H1 (cell line): ENCODE data around the gene MACROD2. TPM values are rescaled to one million over a fixed set of nuclear protein-coding genes. Genes with fewer than 3 reads are reported as not detected.
"Not testable (repeated sequence)": the region's sequence is repeated elsewhere in the genome, so short reads cannot be mapped to it uniquely, and the experiment has no call there.

ENCODE experiments used
- CTCF ChIA-PET: fragments of 300-600 bp; sonication (Branson Sonifier 250); formaldehyde crosslinking; loops from one replicate; lab custom pipeline; 2021; ENCODE audit not compliant: partially characterized antibody; lab: Charles Lee
- POLR2A ChIA-PET: fragments of 300-600 bp; sonication (Branson Sonifier 250); formaldehyde crosslinking; loops from one replicate; lab custom pipeline; 2021; ENCODE audit warnings: inconsistent platforms; ENCODE audit not compliant: partially characterized antibody; lab: Charles Lee
- DNase-seq, 2 experiments: peaks; one replicate each; pipeline versions ENCODE4 v3.0.0 to v3.0.0-alpha.2; 2010 to 2022; ENCODE audit warnings: low spot score in 2 of 2, low read depth in 1 of 2, mixed read lengths in 1 of 2
- FAIRE-seq: peaks from 2 replicates; lab custom pipeline; 2011; peaks lifted over from hg19 to GRCh38; lab: Jason Lieb, UNC
- H2AFZ ChIP-seq: 2 replicates; pipeline ENCODE4 v1.8.1; 2012; ENCODE audit warnings: low read length, inconsistent platforms
- H2AK5ac ChIP-seq: 2 replicates; pipeline ENCODE4 v1.6.1; 2013; ENCODE audit warnings: low read depth, low read length
- H2BK120ac ChIP-seq: replicated peaks from 2 replicates; pipeline ENCODE3; 2013; ENCODE audit warnings: low read depth, low read length, inconsistent platforms
- H2BK12ac ChIP-seq: 2 replicates; pipeline ENCODE4 v1.6.1; 2013; ENCODE audit warnings: low read depth, low read length
- H2BK15ac ChIP-seq: 2 replicates; pipeline ENCODE4 v1.6.1; 2013; ENCODE audit warnings: low read length
- H2BK20ac ChIP-seq: 2 replicates; pipeline ENCODE4 v1.6.1; 2013; ENCODE audit warnings: low read length
- H2BK5ac ChIP-seq: 2 replicates; pipeline ENCODE4 v1.6.1; 2013; ENCODE audit warnings: low read depth, low read length
- H3K14ac ChIP-seq: 2 replicates; pipeline ENCODE4 v1.6.1; 2013; ENCODE audit warnings: inconsistent platforms; ENCODE audit not compliant: insufficient read length
- H3K18ac ChIP-seq: 2 replicates; pipeline ENCODE4 v1.6.1; 2013; ENCODE audit warnings: low read length; ENCODE audit errors: extremely low read depth
- H3K23ac ChIP-seq: 2 replicates; pipeline ENCODE4 v1.6.1; 2013; ENCODE audit warnings: inconsistent platforms; ENCODE audit not compliant: insufficient read length
- H3K23me2 ChIP-seq: 2 replicates; pipeline ENCODE4 v1.6.1; 2013; ENCODE audit warnings: low read depth, low read length
- H3K27ac ChIP-seq: 2 replicates; pipeline ENCODE4 v1.6.1; 2011; ENCODE audit warnings: low read depth, low read length, inconsistent platforms
- H3K27me3 ChIP-seq, 4 experiments: replicated peaks in 1 of 4; 1 replicate in 1 of 4; 2 replicates in 3 of 4; pipeline versions ENCODE4 v1.6.1 to v1.8.1; 2011 to 2013; ENCODE audit warnings: low read length in 3 of 4, mild to moderate bottlenecking in 3 of 4, inconsistent platforms in 2 of 4, mixed read lengths in 2 of 4, moderate library complexity in 1 of 4; ENCODE audit not compliant: control insufficient read depth in 3 of 4, insufficient read depth in 3 of 4; ENCODE audit errors: extremely low read depth in 1 of 4
- H3K36me3 ChIP-seq, 4 experiments: 2 replicates each; pipeline versions ENCODE4 v1.6.1 to v1.8.1; 2011 to 2013; ENCODE audit warnings: mild to moderate bottlenecking in 4 of 4, low read length in 3 of 4, moderate library complexity in 2 of 4, control low read depth in 1 of 4, inconsistent platforms in 1 of 4; ENCODE audit not compliant: insufficient read depth in 4 of 4, control insufficient read depth in 2 of 4
- H3K4ac ChIP-seq: replicated peaks from 2 replicates; pipeline ENCODE3; 2013; ENCODE audit warnings: low read length, low read depth, mixed read lengths, inconsistent platforms; ENCODE audit not compliant: insufficient read length
- H3K4me1 ChIP-seq, 4 experiments: replicated peaks in 1 of 4; 1 replicate in 1 of 4; 2 replicates in 3 of 4; pipeline versions ENCODE4 v1.6.1 to v1.8.1; 2011 to 2013; ENCODE audit warnings: low read length in 3 of 4, inconsistent platforms in 2 of 4, mixed read lengths in 1 of 4; ENCODE audit not compliant: insufficient read depth in 4 of 4, control insufficient read depth in 3 of 4
- H3K4me2 ChIP-seq, 2 experiments: 2 replicates each; pipeline versions ENCODE4 v1.6.1 to v1.8.1; 2011 to 2013; ENCODE audit warnings: low read depth in 2 of 2, low read length in 2 of 2, control low read depth in 1 of 2, inconsistent platforms in 1 of 2, mild to moderate bottlenecking in 1 of 2; ENCODE audit not compliant: insufficient read depth in 1 of 2
- H3K4me3 ChIP-seq, 4 experiments: fragments of 200-600, 300-600 bp in 1 of 4; sonication (generic), shearing (Covaris generic), sonication (Bioruptor Twin) in 1 of 4; 2 replicates each; pipeline versions ENCODE4 v1.5.1 to v1.8.1; 2011 to 2016; ENCODE audit warnings: low read length in 4 of 4, low read depth in 3 of 4, control low read depth in 2 of 4, inconsistent platforms in 2 of 4, mild to moderate bottlenecking in 2 of 4, mixed read lengths in 1 of 4, moderate library complexity in 1 of 4; ENCODE audit not compliant: insufficient read depth in 2 of 4; ENCODE audit errors: extremely low read depth in 1 of 4
- H3K56ac ChIP-seq: replicated peaks from 2 replicates; pipeline ENCODE3; 2013; ENCODE audit warnings: low read depth, mild to moderate bottlenecking, mixed read lengths, low read length, inconsistent platforms; ENCODE audit not compliant: insufficient read length
- H3K79me1 ChIP-seq: 2 replicates; pipeline ENCODE4 v1.6.1; 2013; ENCODE audit warnings: low read depth, low read length, control low read depth
- H3K79me2 ChIP-seq, 2 experiments: 2 replicates each; pipeline versions ENCODE4 v1.6.1 to v1.8.1; 2012 to 2013; ENCODE audit warnings: low read length in 2 of 2, mild to moderate bottlenecking in 2 of 2, inconsistent platforms in 1 of 2; ENCODE audit not compliant: insufficient read depth in 2 of 2, control insufficient read depth in 1 of 2
- H3K9ac ChIP-seq, 4 experiments: replicated peaks in 1 of 4; 1 replicate in 1 of 4; 2 replicates in 3 of 4; pipeline versions ENCODE4 v1.6.1 to v1.8.1; 2011 to 2013; ENCODE audit warnings: low read depth in 3 of 4, low read length in 3 of 4, control low read depth in 2 of 4, mild to moderate bottlenecking in 2 of 4, moderate library complexity in 2 of 4, inconsistent platforms in 1 of 4; ENCODE audit errors: extremely low read depth in 1 of 4
- H3K9me3 ChIP-seq, 2 experiments: 2 replicates each; pipeline versions ENCODE4 v1.6.1 to v1.8.1; 2012 to 2013; ENCODE audit warnings: mild to moderate bottlenecking in 2 of 2, moderate library complexity in 2 of 2, control low read depth in 1 of 2, inconsistent platforms in 1 of 2, low read depth in 1 of 2, low read length in 1 of 2, mixed read lengths in 1 of 2; ENCODE audit not compliant: insufficient read depth in 2 of 2
- H4K20me1 ChIP-seq, 2 experiments: replicated peaks in 1 of 2; 2 replicates each; pipeline versions ENCODE3 to v1.8.1; 2011 to 2013; ENCODE audit warnings: inconsistent platforms in 2 of 2, low read length in 2 of 2, mild to moderate bottlenecking in 1 of 2; ENCODE audit not compliant: insufficient read depth in 2 of 2, control insufficient read depth in 1 of 2
- H4K5ac ChIP-seq: 2 replicates; pipeline ENCODE4 v1.6.1; 2013; ENCODE audit warnings: low read length, low read depth, mixed read lengths, inconsistent platforms; ENCODE audit not compliant: insufficient read length
- H4K8ac ChIP-seq: 2 replicates; pipeline ENCODE4 v1.8.0; 2013; ENCODE audit warnings: mild to moderate bottlenecking, moderate library complexity, low read length, inconsistent platforms; ENCODE audit not compliant: insufficient read depth; ENCODE audit errors: extremely low read depth
- H4K91ac ChIP-seq: replicated peaks from 2 replicates; pipeline ENCODE3; 2013; ENCODE audit warnings: low read length, mixed read lengths, inconsistent platforms; ENCODE audit not compliant: insufficient read length
- WGBS, 2 experiments: shearing (Covaris generic) in 1 of 2; methylation state at CpG; one replicate each; pipeline versions ENCODE4 v1.1.6 to v1.1.7; 2013 to 2015; ENCODE audit warnings: low lambda C conversion rate in 2 of 2, mixed read lengths in 2 of 2, inconsistent platforms in 1 of 2, low coverage in 1 of 2, missing lambda C conversion rate in 1 of 2; ENCODE audit not compliant: insufficient replicate concordance in 2 of 2, insufficient coverage in 1 of 2, insufficient read length in 1 of 2; ENCODE audit errors: extremely low coverage in 1 of 2, missing lambda C conversion rate in 1 of 2; 5-methylcytosine and 5-hydroxymethylcytosine counted together
- polyA plus RNA-seq, 7 experiments: library from polyadenylated mRNA; depleted of rRNA in 3 of 7; stranded (reverse) in 5 of 7; unstranded in 2 of 7; fragments of >200 nt in 5 of 7; fragments of 200-250 nt in 2 of 7; gene quantifications; 1 replicate in 5 of 7; 2 replicates in 1 of 7; 4 replicates in 1 of 7; pipeline versions ENCODE4 v1.2.1 to v1.2.3, GENCODE V29; 2011 to 2013; ENCODE audit warnings: missing spikeins in 2 of 7, mixed read lengths in 2 of 7
- total RNA-seq: library from RNA; stranded (reverse); fragmentation: NEBNext Ultra II Directional; extraction: Animal tissue kit (Norgen Biotek cat#: 25700); gene quantifications from 2 replicates; pipeline ENCODE4 v1.2.1, GENCODE V29; 2021

The MACROD2 gene
- total and polyA plus RNA-seq, 2 of the 8 experiments (the other 6 are each of a cell fraction or from before 2014, with no cell fraction given), result 0.70 to 3.9 TPM

DNA sequence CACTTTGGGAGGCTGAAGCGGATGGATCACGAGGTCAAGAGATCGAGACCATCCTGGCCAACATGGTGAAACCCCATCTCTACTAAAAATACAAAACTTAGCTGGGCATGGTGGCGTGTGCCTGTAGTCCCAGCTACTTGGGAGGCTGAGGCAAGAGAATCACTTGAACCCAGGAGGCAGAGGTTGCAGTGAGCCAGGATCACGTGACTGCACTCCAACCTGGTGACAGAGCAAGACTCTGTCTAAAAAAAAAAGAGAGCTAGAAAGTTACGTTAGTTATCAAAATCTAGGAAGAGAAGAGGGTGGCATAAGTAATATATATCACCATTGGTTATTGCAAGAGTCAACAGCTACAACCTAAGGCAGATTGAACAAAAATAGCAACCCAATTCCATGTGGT lies 2017.6 kb downstream of the MACROD2 start:
- H2AK5ac ChIP-seq, H2BK20ac ChIP-seq, H3K9ac ChIP-seq, H4K8ac ChIP-seq, H2BK120ac ChIP-seq, H3K14ac ChIP-seq, H3K9me3 ChIP-seq, H3K18ac ChIP-seq, H4K91ac ChIP-seq, H2BK5ac ChIP-seq, H3K4ac ChIP-seq, H4K5ac ChIP-seq, H4K20me1 ChIP-seq, H3K4me3 ChIP-seq, H3K79me2 ChIP-seq, H2AFZ ChIP-seq, H3K79me1 ChIP-seq, DNase-seq, FAIRE-seq, POLR2A ChIA-PET, H3K56ac ChIP-seq, H3K4me2 ChIP-seq, H2BK15ac ChIP-seq, H2BK12ac ChIP-seq, H3K23ac ChIP-seq, H3K36me3 ChIP-seq, H3K23me2 ChIP-seq, H3K27me3 ChIP-seq, H3K4me1 ChIP-seq, H3K27ac ChIP-seq: not testable (repeated sequence)
- CTCF ChIA-PET, result interaction anchor here (0.7 to 0.9 kb wide), 2 partner anchors 10 to 303 kb away, joined by 3 read pairs; no protein-coding TSS in a partner anchor
- 85% methylated on average over 6 of the region's 6 CpGs; no CpG with 5 or more reads in 1 of the 2 experiments for WGBS, 2 experiments
